ENCODE results near the gene ANKRD63.

ANKRD63 gene

GRCh38 chr15:40310993-40311392 is 28.1 kb upstream of the ANKRD63 start:
- Histone ChIP-seq H3K36me3 (no peaks in the 10 kb centered on the region), H3K9me3 (no peaks in the 10 kb centered on the region), H3K27ac (no peak overlapping the region), H3K4me1 (ENCODE audit: control insufficient read depth in 1 of 2, insufficient read depth in 1 of 2, low read depth in 1 of 2, low read length in 1 of 2) (peaks cover 34 to 39% of the 10 kb centered on the region in 2 experiments), H3K27me3 (peaks cover 24% of the 10 kb centered on the region), H3K4me3 (ENCODE audit: low read depth in 1 of 2, low read length in 1 of 2) (no peak overlapping the region)
- TF ChIP-seq CTCF (IDR thresholded peaks at IDR 0.05): no peak

DNA sequence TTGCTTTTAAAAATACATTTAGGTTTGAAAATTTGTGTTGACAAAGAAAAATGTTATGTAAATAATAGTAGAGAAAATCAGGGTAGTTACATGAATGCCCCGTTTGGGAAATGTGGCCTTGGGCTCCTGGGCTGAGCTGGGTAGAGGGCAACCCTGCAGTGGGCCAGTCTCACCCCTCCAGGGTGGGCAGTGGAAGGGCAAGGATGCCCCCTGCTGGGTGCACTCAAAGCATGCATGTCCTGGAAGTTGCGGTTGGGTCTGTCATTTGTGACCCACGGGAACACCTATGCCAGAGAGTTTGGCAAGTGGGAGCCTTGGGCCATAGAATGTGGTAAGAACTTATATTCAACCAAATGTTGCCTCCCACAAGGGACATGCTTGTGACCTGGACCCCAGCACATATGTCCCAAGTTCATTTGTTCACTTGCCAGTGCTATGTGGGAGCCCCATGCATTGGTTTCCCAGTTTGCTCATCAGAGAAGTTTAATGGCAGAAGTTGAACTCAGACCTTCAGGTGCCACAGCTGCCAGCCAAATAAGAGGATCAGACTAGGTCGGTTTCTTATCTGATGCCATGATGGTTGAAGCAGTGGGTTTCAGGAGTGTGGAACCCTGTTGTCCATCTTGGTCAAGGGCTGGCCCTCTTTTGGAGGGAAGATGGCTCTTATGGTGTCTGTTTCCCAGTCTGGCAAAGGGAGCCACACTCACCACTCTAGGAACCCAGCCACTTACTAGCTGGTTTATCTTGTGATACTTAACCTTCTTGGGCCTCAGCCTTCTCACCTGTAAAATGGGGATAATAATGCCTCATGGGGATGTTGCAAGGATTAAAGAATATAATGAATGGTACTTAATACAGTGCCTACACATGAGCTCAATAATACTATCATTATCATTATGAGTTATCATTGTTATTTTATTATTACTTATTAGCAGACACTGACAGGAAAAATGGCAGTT is 27.4 kb upstream of the ANKRD63 start:
- peaks cover 17% of the 10 kb centered on the region for H3K27me3 ChIP-seq
- peak overlapping the region; percentile 87 to 88 for H3K4me3 ChIP-seq (ENCODE audit: low read depth in 1 of 2, low read length in 1 of 2)
- TF ChIP-seq CTCF (IDR thresholded peaks at IDR 0.05): peak; percentile 93
- peaks cover 2% of the 10 kb centered on the region for H3K36me3 ChIP-seq
- H3K27ac ChIP-seq: peak overlapping the region; percentile 98
- H3K9me3 ChIP-seq: no peaks in the 10 kb centered on the region
- peaks cover 41 to 46% of the 10 kb centered on the region in 2 experiments for H3K4me1 ChIP-seq (ENCODE audit: control insufficient read depth in 1 of 2, insufficient read depth in 1 of 2, low read depth in 1 of 2, low read length in 1 of 2)

DNA sequence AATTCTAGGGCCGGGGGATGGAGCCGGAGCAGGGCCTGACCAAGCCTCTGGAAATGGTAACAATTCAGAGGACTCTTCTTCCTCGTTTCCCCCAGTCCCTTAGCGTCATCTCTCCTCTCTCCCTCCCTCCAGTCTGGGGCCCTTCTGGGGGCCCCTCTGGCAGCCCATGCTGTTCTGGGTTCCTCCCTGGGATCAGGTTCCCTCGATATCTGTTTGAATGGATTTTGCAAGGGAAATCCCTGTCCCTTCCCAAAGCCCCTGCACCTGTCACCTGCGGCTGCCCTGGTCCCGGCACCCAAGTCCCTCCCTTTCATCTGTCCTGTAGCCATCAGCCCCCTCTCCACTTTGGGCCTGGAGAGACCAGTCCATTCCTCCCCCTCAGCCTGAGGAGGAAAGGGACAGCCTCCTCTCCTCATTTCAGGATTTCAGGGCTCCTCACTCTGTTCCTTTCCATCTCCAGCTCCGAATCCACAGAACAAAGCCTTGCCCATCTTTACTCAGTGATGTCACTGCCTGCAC is 26.5 kb upstream of the ANKRD63 start:
- Histone ChIP-seq H3K36me3 (peaks cover 7% of the 10 kb centered on the region), H3K27ac (peak overlapping the region; percentile 98), H3K4me3 (ENCODE audit: low read depth in 1 of 2, low read length in 1 of 2) (peak overlapping the region; percentile 87 to 88), H3K9me3 (no peaks in the 10 kb centered on the region), H3K27me3 (peaks cover 10% of the 10 kb centered on the region), H3K4me1 (ENCODE audit: control insufficient read depth in 1 of 2, insufficient read depth in 1 of 2, low read depth in 1 of 2, low read length in 1 of 2) (peaks cover 50 to 55% of the 10 kb centered on the region in 2 experiments)
- TF ChIP-seq CTCF (IDR thresholded peaks at IDR 0.05): no peak

GRCh38 chr15:40307421-40308211 is 24.8 kb upstream of the ANKRD63 start, which contains the start of gene PLCB2:
Gene PLCB2 (minus strand): TSS chr15:40307935. CDS start chr15:40307672, 263 bp downstream.
- H3K4me3 ChIP-seq (ENCODE audit: low read depth in 1 of 2, low read length in 1 of 2): peak within 1 kb of the TSS; percentile 87 to 88
- peak within 1 kb of the TSS; percentile 98 for H3K27ac ChIP-seq
- no peaks in the 10 kb centered on the region for H3K9me3 ChIP-seq
- TF ChIP-seq CTCF (IDR thresholded peaks at IDR 0.05): peak; percentile 52
- H3K27me3 ChIP-seq: no peaks in the 10 kb centered on the region
- H3K36me3 ChIP-seq: peaks cover 24% of the 10 kb centered on the region
- peaks cover 59 to 60% of the 10 kb centered on the region in 2 experiments for H3K4me1 ChIP-seq (ENCODE audit: control insufficient read depth in 1 of 2, insufficient read depth in 1 of 2, low read depth in 1 of 2, low read length in 1 of 2)

DNA sequence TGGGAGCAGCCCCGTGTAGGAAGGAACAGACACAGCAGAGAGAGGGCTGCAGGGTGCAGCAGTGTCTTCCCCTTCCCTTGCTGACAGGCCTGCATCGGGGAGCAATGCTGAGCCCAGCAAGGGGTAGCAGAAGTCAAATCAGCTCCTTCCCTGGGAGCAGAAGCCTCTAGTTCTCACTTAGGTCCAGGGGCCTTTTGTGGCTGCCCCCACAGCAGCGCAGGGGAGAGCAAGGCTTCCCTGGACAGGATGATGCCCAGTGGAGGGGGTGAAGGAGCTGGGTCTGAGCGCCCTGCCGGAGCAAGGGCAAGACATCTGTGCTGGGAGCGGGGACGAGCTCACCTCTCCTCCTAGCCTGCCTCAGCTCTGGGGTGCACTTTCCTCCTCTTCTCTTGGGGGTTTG is 24.0 kb upstream of the ANKRD63 start:
- Histone ChIP-seq H3K4me3 (ENCODE audit: low read depth in 1 of 2, low read length in 1 of 2) (peak overlapping the region; percentile 87 to 88), H3K4me1 (ENCODE audit: control insufficient read depth in 1 of 2, insufficient read depth in 1 of 2, low read depth in 1 of 2, low read length in 1 of 2) (peaks cover 63 to 64% of the 10 kb centered on the region in 2 experiments), H3K36me3 (peaks cover 31% of the 10 kb centered on the region), H3K9me3 (no peaks in the 10 kb centered on the region), H3K27ac (peak overlapping the region; percentile 98), H3K27me3 (no peaks in the 10 kb centered on the region)
- no peak for TF ChIP-seq CTCF (IDR thresholded peaks at IDR 0.05)

Measured in neutrophil (primary cell).